HFF-Myc (cell line): ENCODE measurements around the gene FANCC.

Experiments
- DNase-seq: peaks from one replicate; pipeline ENCODE4 v3.0.0-alpha.2; 2011; ENCODE audit warnings: low read depth; ENCODE audit errors: extremely low read depth
- H3K4me3 ChIP-seq: replicated peaks from 2 replicates; pipeline ENCODE4 v1.5.1; 2011; ENCODE audit warnings: low read depth, mild to moderate bottlenecking, control low read depth, low read length
- CTCF ChIP-seq: IDR thresholded peaks from 2 replicates; pipeline ENCODE4 v1.5.1; 2012; ENCODE audit warnings: mild to moderate bottlenecking, low read depth, low read length, control low read depth; ENCODE audit errors: missing control alignments

FANCC gene

GRCh38 chr9:95343725-95344287, 26.3 kb upstream of the FANCC start:
- no peak for TF ChIP-seq CTCF
- no peak for DNase-seq
- H3K4me3 ChIP-seq, result no peak overlapping the region

DNA sequence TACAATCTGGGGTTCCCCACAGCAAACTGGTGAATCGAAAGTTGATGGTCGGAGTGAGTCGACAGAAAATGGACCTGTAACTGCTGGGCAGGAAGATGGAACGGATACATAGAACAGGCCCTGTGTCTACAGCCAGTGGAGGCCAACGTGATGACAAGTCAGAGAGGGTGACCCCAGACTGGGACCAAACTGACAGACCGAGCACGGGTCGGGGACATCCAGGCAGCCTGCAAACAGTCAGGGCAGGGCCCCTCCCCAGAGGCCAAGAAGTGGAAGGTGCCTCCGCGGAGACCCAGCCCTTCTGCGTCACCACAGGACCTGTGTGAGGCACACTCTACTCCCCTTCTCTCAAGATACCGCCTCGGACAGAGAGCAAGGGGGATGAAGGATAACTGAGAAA, 25.1 kb upstream of the FANCC start:
- no peak for TF ChIP-seq CTCF
- no peak overlapping the region for H3K4me3 ChIP-seq
- no peak for DNase-seq

DNA sequence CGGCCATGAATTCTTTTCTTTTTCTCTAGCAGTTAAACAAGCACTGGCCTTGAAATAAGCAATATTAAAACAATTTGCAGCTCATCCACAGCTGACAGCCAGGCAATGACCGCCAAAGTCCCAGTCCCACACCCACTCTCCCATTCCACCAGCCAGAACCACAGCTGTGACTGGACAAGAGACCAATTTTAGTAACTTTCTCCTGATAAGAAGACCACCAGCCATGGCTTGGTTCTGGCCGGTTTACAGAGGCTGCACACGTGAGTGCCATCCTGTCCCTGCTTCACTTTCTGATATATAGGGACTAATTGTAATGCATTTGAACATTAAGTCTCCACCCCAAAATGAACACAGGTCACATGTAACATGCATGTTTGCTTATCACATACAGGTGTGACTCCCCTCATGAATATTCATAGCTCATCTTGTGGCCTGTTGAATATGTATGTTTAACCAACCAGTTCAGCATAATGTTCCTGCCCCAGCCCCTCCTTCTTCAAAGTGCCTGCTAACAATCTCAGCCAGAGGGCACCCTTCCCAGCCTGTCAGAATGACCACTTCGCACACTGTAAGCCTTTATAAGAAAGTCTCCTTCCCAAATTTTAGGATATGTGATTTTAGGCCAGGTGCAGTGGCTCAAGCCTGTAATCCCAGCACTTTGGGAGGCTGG, 23.9 kb upstream of the FANCC start:
- peak; percentile 15 for TF ChIP-seq CTCF
- no peak for DNase-seq
- H3K4me3 ChIP-seq, result no peak overlapping the region

DNA sequence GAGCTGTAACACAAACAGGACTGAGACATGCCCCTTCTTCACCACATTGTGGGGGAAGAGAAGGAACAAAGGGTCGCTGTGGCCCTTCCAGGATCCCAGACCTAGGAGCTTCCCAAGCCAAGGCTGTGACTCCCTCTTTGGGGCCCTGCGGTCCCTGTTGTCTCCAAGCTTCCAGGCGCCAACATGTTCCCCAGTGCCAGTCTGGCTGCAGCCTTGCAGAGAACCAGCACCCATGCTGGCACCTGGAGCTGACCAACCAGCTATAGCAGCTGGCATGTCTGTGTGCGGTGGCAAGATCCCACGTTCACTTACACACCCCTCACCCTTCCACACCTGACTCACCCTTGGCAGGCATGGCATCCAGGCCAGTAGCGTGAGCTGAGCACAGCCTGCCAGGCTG, 20.7 kb upstream of the FANCC start:
- DNase-seq, result no peak
- no peak for TF ChIP-seq CTCF
- no peak overlapping the region for H3K4me3 ChIP-seq

- no peak overlapping the region for H3K4me3 ChIP-seq
- peak; percentile 61 for TF ChIP-seq CTCF
- no peak for DNase-seq
Observed at GRCh38 chr9:95336281-95336680, 18.8 kb upstream of the FANCC start.

DNA sequence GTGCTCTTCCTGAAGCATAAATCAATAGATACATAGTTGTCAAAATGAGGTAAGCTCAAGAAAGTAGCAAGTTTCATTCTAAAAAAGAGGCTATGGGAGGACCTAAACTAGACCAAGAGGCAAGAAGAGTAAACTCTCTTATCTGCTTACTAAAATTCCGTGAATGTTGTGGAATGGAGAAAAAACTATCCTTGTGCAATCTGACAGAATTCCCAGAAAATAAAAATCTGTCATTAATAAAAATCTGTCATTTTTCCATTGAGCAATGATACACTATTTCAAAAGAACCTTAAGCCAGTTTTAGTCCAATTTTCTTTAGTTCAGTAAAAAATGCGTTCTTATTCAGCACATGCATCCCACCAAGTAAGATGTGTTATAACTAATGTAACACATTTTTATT, 15.9 kb upstream of the FANCC start:
- TF ChIP-seq CTCF, result no peak
- H3K4me3 ChIP-seq, result no peak overlapping the region
- no peak for DNase-seq

GRCh38 chr9:95332860-95333259, 15.4 kb upstream of the FANCC start:
- DNase-seq, result no peak
- H3K4me3 ChIP-seq, result no peak overlapping the region
- no peak for TF ChIP-seq CTCF
